Keratinocyte (primary cell): ENCODE results near the gene ASL. TPM values are rescaled to one million over a fixed set of nuclear protein-coding genes. Genes with fewer than 3 reads are reported as not detected.

Source experiments
- DNase-seq: peaks from one replicate; pipeline ENCODE4 v3.0.0-alpha.2; 2011; ENCODE audit warnings: low read depth, missing footprints, low spot score
- FAIRE-seq: peaks from 2 replicates; lab custom pipeline; 2011; peaks lifted over from hg19 to GRCh38; lab: Jason Lieb, UNC
- H2AFZ ChIP-seq: 2 replicates; pipeline ENCODE4 v1.6.0; 2012; ENCODE audit warnings: low read length, control low read depth, inconsistent platforms; ENCODE audit not compliant: control insufficient read depth
- H3K27ac ChIP-seq: 2 replicates; pipeline ENCODE4 v1.5.1; 2011; ENCODE audit warnings: low read length; ENCODE audit not compliant: control insufficient read depth, insufficient read depth
- H3K27me3 ChIP-seq: 3 replicates; pipeline ENCODE4 v1.6.0; 2011; ENCODE audit warnings: low read length; ENCODE audit not compliant: control insufficient read depth, insufficient read depth; ENCODE audit errors: extremely low read depth
- H3K36me3 ChIP-seq, 2 experiments: 2 replicates in 1 of 2; 3 replicates in 1 of 2; pipeline ENCODE4 v1.5.1; 2011; ENCODE audit warnings: low read length in 2 of 2, mild to moderate bottlenecking in 1 of 2; ENCODE audit not compliant: control insufficient read depth in 2 of 2, insufficient read depth in 2 of 2; ENCODE audit errors: extremely low read depth in 1 of 2
- H3K4me1 ChIP-seq: 3 replicates; pipeline ENCODE4 v1.5.1; 2011; ENCODE audit warnings: low read length; ENCODE audit not compliant: control insufficient read depth, insufficient read depth; ENCODE audit errors: extremely low read depth
- H3K4me2 ChIP-seq: 3 replicates; pipeline ENCODE4 v1.6.0; 2011; ENCODE audit warnings: low read depth, low read length; ENCODE audit not compliant: control insufficient read depth, insufficient read depth; ENCODE audit errors: extremely low read depth
- H3K4me3 ChIP-seq, 3 experiments: fragments of 200-600 bp in 1 of 3; sonication (generic) in 1 of 3; 2 replicates in 2 of 3; 3 replicates in 1 of 3; pipeline ENCODE4 v1.5.1; 2011 to 2016; ENCODE audit warnings: low read length in 3 of 3, mild to moderate bottlenecking in 3 of 3, control low read depth in 2 of 3, inconsistent platforms in 1 of 3, low read depth in 1 of 3, mixed read lengths in 1 of 3, mixed run types in 1 of 3, moderate library complexity in 1 of 3; ENCODE audit not compliant: control insufficient read depth in 2 of 3, insufficient read depth in 2 of 3; ENCODE audit errors: extremely low read depth in 1 of 3
- H3K79me2 ChIP-seq: 2 replicates; pipeline ENCODE4 v1.6.0; 2012; ENCODE audit warnings: low read length; ENCODE audit not compliant: control insufficient read depth, insufficient read depth
- H3K9ac ChIP-seq: 3 replicates; pipeline ENCODE4 v1.6.0; 2011; ENCODE audit warnings: low read length; ENCODE audit not compliant: control insufficient read depth, insufficient read depth; ENCODE audit errors: extremely low read depth
- H3K9me1 ChIP-seq: 3 replicates; pipeline ENCODE4 v1.6.0; 2011; ENCODE audit warnings: low read length; ENCODE audit not compliant: control insufficient read depth, insufficient read depth; ENCODE audit errors: extremely low read depth
- H3K9me3 ChIP-seq: 2 replicates; pipeline ENCODE4 v1.5.1; 2012; ENCODE audit warnings: low read depth, low read length; ENCODE audit not compliant: control insufficient read depth
- H4K20me1 ChIP-seq: 3 replicates; pipeline ENCODE4 v1.6.0; 2011; ENCODE audit warnings: low read length; ENCODE audit not compliant: control insufficient read depth, insufficient read depth; ENCODE audit errors: extremely low read depth
- EZH2 ChIP-seq: IDR thresholded peaks from one replicate; pipeline ENCODE4 v1.6.1; 2012; ENCODE audit warnings: inconsistent platforms, mild to moderate bottlenecking, low read length, moderate library complexity
- dilution Hi-C: fragments of 300-500 bp; cut with MboI; formaldehyde crosslinking; loops from one replicate; pipeline ENCODE4 v1.7.0; 2020; ENCODE audit warnings: low sequenced_read_pairs; ENCODE audit not compliant: extremely low pct_ligation_motif_present
- polyA plus RNA-seq, 5 experiments: library from polyadenylated mRNA; depleted of rRNA in 3 of 5; stranded (reverse) in 3 of 5; stranded (forward) in 1 of 5; unstranded in 1 of 5; fragments of >200 nt; gene quantifications; 1 replicate in 1 of 5; 2 replicates in 3 of 5; 3 replicates in 1 of 5; pipeline versions ENCODE4 v1.2.1 to v1.2.3, GENCODE V29; 2011 to 2012; ENCODE audit warnings: missing spikeins in 2 of 5, low read depth in 1 of 5, low replicate concordance in 1 of 5
- TF ChIP-seq, protein P1 (sequence below), 3 experiments: IDR thresholded peaks in 1 of 3; conservative IDR thresholded peaks in 1 of 3; optimal IDR thresholded peaks in 1 of 3; 2 replicates in 2 of 3; 3 replicates in 1 of 3; pipeline versions ENCODE3 to v1.5.1; 2011; ENCODE audit warnings: low read length in 3 of 3, mild to moderate bottlenecking in 3 of 3, moderate library complexity in 2 of 3, control low read depth in 1 of 3, inconsistent platforms in 1 of 3; ENCODE audit not compliant: insufficient read depth in 2 of 3; ENCODE audit errors: extremely low read depth in 1 of 3

Gene ASL
- polyA plus RNA-seq, 1 donor (not counting 4 experiments of a cell fraction or from before 2014, with no cell fraction given): 24.4 TPM

DNA sequence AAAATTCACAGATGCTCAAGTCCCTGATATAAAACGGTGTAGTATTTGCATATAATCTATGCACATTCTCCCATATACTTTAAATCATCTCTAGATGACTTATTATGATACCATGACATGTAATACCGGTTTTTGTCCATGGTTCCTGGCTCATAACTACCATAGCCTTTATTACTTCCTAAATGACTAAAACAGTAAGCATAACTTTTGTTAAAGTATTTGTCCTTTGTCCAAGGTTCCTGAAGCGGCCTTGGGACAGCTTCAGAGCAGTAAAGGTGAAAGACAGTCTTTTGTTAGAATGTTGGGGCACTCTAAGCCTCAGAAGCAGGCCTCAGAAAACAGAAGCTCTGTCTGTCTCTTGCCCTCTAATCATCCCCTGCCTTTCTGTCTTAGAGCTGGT is 43.0 kb downstream of the ASL start:
- DNase-seq: no peak
- FAIRE-seq: no peak
- Histone ChIP-seq H3K27me3 (no peaks in the 10 kb centered on the region), H3K4me2 (no peak overlapping the region), H3K9ac (no peak overlapping the region), H3K4me1 (peaks cover 18% of the 10 kb centered on the region), H3K4me3 (no peak overlapping the region), H3K79me2 (peaks cover 85% of the 10 kb centered on the region), H3K9me1 (no peaks in the 10 kb centered on the region), H3K27ac (no peak overlapping the region), H2AFZ (no peak overlapping the region), H3K36me3 (peaks cover 0 to 6% of the 10 kb centered on the region in 2 experiments), H4K20me1 (peaks cover 6% of the 10 kb centered on the region), H3K9me3 (no peaks in the 10 kb centered on the region)
- no peak for TF ChIP-seq EZH2
- TF ChIP-seq, protein P1, sequence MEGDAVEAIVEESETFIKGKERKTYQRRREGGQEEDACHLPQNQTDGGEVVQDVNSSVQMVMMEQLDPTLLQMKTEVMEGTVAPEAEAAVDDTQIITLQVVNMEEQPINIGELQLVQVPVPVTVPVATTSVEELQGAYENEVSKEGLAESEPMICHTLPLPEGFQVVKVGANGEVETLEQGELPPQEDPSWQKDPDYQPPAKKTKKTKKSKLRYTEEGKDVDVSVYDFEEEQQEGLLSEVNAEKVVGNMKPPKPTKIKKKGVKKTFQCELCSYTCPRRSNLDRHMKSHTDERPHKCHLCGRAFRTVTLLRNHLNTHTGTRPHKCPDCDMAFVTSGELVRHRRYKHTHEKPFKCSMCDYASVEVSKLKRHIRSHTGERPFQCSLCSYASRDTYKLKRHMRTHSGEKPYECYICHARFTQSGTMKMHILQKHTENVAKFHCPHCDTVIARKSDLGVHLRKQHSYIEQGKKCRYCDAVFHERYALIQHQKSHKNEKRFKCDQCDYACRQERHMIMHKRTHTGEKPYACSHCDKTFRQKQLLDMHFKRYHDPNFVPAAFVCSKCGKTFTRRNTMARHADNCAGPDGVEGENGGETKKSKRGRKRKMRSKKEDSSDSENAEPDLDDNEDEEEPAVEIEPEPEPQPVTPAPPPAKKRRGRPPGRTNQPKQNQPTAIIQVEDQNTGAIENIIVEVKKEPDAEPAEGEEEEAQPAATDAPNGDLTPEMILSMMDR (optimal IDR thresholded peaks at IDR 0.05 in 1 of 3, IDR thresholded peaks at IDR 0.05 in 1 of 3, conservative IDR thresholded peaks at IDR 0.05 in 1 of 3; ENCODE audit: extremely low read depth in 1 of 3, insufficient read depth in 2 of 3, low read length in 3 of 3): no peak
- dilution Hi-C loops: no loop called here

DNA sequence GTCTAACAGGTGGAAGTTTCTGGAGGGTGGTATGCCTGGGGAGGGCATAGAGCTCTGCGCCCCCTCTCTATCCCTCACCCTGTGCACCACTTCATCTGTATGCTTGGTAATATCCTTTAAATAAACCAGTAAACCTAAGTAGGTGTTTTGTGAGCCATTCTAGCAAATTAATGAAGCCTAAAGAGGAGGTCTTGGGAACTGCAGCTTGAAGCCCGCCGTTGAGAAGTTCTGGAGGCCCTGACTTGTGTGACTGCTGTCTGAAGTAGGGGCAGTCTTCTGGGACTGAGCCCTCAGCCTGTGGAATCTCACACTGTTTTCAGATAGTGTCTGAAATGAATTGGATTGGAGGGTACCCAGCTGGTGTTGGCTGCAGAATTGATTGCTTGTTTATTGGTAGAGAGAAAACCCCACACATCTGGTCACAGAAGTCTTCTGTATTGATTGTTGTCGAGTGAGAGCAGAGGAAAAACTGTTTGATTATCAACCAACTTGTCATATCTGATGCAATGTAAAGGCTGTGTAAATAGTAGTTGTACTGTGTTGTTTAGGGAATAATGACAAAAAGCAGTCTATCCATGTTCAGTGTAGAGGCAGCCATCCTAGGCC is 43.7 kb downstream of the ASL start:
- dilution Hi-C loops: no loop called here
- no peaks in the 10 kb centered on the region for H3K27me3 ChIP-seq
- peaks cover 88% of the 10 kb centered on the region for H3K79me2 ChIP-seq
- H3K36me3 ChIP-seq: peaks cover 0 to 6% of the 10 kb centered on the region in 2 experiments
- H3K4me3 ChIP-seq: no peak overlapping the region
- no peak overlapping the region for H3K27ac ChIP-seq
- TF ChIP-seq, protein P1 (optimal IDR thresholded peaks at IDR 0.05 in 1 of 3, IDR thresholded peaks at IDR 0.05 in 1 of 3, conservative IDR thresholded peaks at IDR 0.05 in 1 of 3; ENCODE audit: extremely low read depth in 1 of 3, insufficient read depth in 2 of 3, low read length in 3 of 3): no peak
- TF ChIP-seq EZH2: no peak
- DNase-seq: no peak
- H3K9me1 ChIP-seq: no peaks in the 10 kb centered on the region
- peaks cover 15% of the 10 kb centered on the region for H3K4me1 ChIP-seq
- no peak for FAIRE-seq
- H3K4me2 ChIP-seq: peak overlapping the region; percentile 16
- H3K9ac ChIP-seq: no peak overlapping the region
- H4K20me1 ChIP-seq: peaks cover 6% of the 10 kb centered on the region
- H2AFZ ChIP-seq: no peak overlapping the region
- H3K9me3 ChIP-seq: no peaks in the 10 kb centered on the region
